Measurements from ENCODE around the gene CPNE7. TPM values are rescaled to one million over a fixed set of nuclear protein-coding genes. Genes with fewer than 3 reads are reported as not detected.

The CPNE7 gene
- total and polyA plus RNA-seq, 2 of the 13 experiments (the other 11 are each of a cell fraction or from before 2014, with no cell fraction given): 0.59 TPM; not detected in 1

- TF ChIP-seq ZBED4 (CRISPR knock-in tag; IDR thresholded peaks at IDR 0.05; ENCODE audit: borderline replicate concordance): no peak
- TF ChIP-seq NR2C2 (CRISPR knock-in tag; IDR thresholded peaks at IDR 0.05; ENCODE audit: borderline replicate concordance): peak; percentile 62
- no peak for TF ChIP-seq STAT5B (CRISPR knock-in tag; IDR thresholded peaks at IDR 0.05)
- TF ChIP-seq KLF11 (CRISPR knock-in tag; IDR thresholded peaks at IDR 0.05): no peak
- peak; percentile 56 to 74 for TF ChIP-seq MAFK (conservative IDR thresholded peaks at IDR 0.05 in 1 of 2, IDR thresholded peaks at IDR 0.05 in 1 of 2; ENCODE audit: low read length in 2 of 2)
- no peak for TF ChIP-seq POGK (CRISPR knock-in tag; conservative IDR thresholded peaks at IDR 0.05)
- TF ChIP-seq STAG1 (CRISPR knock-in tag; IDR thresholded peaks at IDR 0.05): no peak
- no peak for TF ChIP-seq PHF5A (CRISPR knock-in tag; IDR thresholded peaks at IDR 0.05; ENCODE audit: low read depth, unreplicated experiment)
- TF ChIP-seq ATF3 (CRISPR knock-in tag; IDR thresholded peaks at IDR 0.05): no peak
- TF ChIP-seq ZMYM2 (CRISPR knock-in tag; IDR thresholded peaks at IDR 0.05): peak; percentile 82
- TF ChIP-seq RBM39 (IDR thresholded peaks at IDR 0.05; ENCODE audit: low read depth, low read length, poor library complexity, severe bottlenecking): peak; percentile 72
- no peak; the same call in 1 of the 2 replicates for TF ChIP-seq SALL2 (CRISPR knock-in tag; IDR thresholded peaks at IDR 0.05)
- TF ChIP-seq SAFB2 (CRISPR knock-in tag; IDR thresholded peaks at IDR 0.05; ENCODE audit: borderline replicate concordance, low read depth): peak; percentile 89; the same call in 1 of the 2 replicates
- TF ChIP-seq STAT6 (CRISPR knock-in tag; IDR thresholded peaks at IDR 0.05; ENCODE audit: borderline replicate concordance): 0 out of 2 replicates have a peak, but pooled peaks have one; percentile 89
- TF ChIP-seq MNT (IDR thresholded peaks at IDR 0.05): 0 out of 2 replicates have a peak, but pooled peaks have one; percentile 14
- no peak for TF ChIP-seq ZNF879 (CRISPR knock-in tag; IDR thresholded peaks at IDR 0.05)
These were observed 30.3 kb upstream of the CPNE7 start (continued) for GRCh38 chr16:89545044-89545830.

Measured in HepG2 (cell line).